Endothelial cell of umbilical vein (primary cell): ENCODE measurements around the gene MYO9A.

Experiments
- EZH2 ChIP-seq: IDR thresholded peaks from 2 replicates; pipeline ENCODE4 v1.6.1; 2012; ENCODE audit warnings: borderline replicate concordance, low read depth, mild to moderate bottlenecking, moderate library complexity, low read length, inconsistent platforms; ENCODE audit not compliant: severe bottlenecking
- JUN ChIP-seq: IDR thresholded peaks from 2 replicates; pipeline ENCODE4 v1.6.1; 2011; ENCODE audit warnings: borderline replicate concordance, low read depth; ENCODE audit not compliant: insufficient read length, insufficient read depth
- MYC ChIP-seq: IDR thresholded peaks from one replicate; pipeline ENCODE4 v1.6.1; 2011; ENCODE audit warnings: mild to moderate bottlenecking, low read depth, low read length
- POLR2A ChIP-seq: IDR thresholded peaks from 2 replicates; pipeline ENCODE4 v1.6.1; 2012; ENCODE audit warnings: low read depth, mild to moderate bottlenecking, control low read depth, low read length
- POLR2AphosphoS5 ChIP-seq: IDR thresholded peaks from 2 replicates; pipeline ENCODE4 v1.6.1; 2012; ENCODE audit warnings: low read depth, mild to moderate bottlenecking, control low read depth, low read length, moderate library complexity; ENCODE audit not compliant: insufficient read depth
- TF ChIP-seq, protein P1 (sequence below), 2 donors: IDR thresholded peaks; 1 replicate in 1 of 2; 2 replicates in 1 of 2; pipeline ENCODE4 v1.5.1; 2011; ENCODE audit warnings: low read length in 2 of 2, mild to moderate bottlenecking in 2 of 2, moderate library complexity in 2 of 2, control low read depth in 1 of 2, inconsistent platforms in 1 of 2, low read depth in 1 of 2; ENCODE audit not compliant: insufficient read depth in 1 of 2; ENCODE audit errors: extremely low read depth in 1 of 2
- TF ChIP-seq, protein P2 (sequence below): IDR thresholded peaks from 2 replicates; pipeline ENCODE4 v1.6.1; 2011; ENCODE audit not compliant: insufficient read depth, insufficient read length

DNA sequence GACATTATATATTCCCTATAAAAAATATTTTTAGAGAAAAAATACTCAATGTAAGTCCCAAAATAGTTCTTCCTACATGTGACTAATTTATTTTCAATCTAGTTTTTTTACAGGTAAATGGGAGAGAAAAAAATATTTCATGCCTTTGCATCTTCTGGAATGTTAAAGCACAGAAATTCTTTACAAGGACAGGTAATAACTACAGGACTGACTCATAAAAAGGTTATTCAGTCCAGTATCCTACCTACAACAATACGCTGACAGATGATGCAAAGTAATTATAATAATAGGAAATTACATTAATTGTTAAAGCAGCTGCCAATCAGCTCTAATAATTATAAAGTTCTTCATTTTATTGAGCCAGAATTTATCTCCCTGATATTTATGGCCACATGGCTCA, 147.5 kb downstream of the MYO9A start:
- TF ChIP-seq, protein P1, sequence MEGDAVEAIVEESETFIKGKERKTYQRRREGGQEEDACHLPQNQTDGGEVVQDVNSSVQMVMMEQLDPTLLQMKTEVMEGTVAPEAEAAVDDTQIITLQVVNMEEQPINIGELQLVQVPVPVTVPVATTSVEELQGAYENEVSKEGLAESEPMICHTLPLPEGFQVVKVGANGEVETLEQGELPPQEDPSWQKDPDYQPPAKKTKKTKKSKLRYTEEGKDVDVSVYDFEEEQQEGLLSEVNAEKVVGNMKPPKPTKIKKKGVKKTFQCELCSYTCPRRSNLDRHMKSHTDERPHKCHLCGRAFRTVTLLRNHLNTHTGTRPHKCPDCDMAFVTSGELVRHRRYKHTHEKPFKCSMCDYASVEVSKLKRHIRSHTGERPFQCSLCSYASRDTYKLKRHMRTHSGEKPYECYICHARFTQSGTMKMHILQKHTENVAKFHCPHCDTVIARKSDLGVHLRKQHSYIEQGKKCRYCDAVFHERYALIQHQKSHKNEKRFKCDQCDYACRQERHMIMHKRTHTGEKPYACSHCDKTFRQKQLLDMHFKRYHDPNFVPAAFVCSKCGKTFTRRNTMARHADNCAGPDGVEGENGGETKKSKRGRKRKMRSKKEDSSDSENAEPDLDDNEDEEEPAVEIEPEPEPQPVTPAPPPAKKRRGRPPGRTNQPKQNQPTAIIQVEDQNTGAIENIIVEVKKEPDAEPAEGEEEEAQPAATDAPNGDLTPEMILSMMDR (IDR thresholded peaks at IDR 0.05; ENCODE audit: extremely low read depth in 1 of 2, insufficient read depth in 1 of 2, low read depth in 1 of 2, low read length in 2 of 2) = no peak
- TF ChIP-seq POLR2A (no peak), EZH2 (no peak), MYC (no peak), POLR2AphosphoS5 (no peak), JUN (no peak)
- TF ChIP-seq, protein P2, sequence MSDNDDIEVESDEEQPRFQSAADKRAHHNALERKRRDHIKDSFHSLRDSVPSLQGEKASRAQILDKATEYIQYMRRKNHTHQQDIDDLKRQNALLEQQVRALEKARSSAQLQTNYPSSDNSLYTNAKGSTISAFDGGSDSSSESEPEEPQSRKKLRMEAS = no peak
